ENCODE data around the gene NGEF. TPM values are rescaled to one million over a fixed set of nuclear protein-coding genes. Genes with fewer than 3 reads are reported as not detected.

NGEF gene
- total RNA-seq, 2 experiments from 2014 or later, result 0.63 TPM; not detected in 1

DNA sequence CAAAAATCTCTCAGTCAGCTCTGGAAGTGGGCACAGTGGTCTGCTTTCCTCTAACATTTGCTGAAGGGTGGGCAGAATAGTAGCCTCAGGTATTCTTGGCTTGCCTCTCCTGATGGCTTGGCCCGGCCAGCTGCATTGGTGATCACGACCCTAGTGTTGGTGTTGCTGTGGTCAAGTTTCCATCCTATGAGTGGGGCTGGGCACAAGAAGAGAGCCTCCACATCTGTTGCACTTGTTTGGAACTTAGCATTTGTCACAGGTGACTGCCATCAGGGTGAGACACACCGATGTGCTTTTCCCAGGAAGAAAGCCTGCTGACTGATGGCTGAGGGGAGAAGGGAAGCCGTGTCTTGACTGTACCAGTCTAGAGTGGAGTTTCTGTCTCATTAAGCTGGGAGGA is 176.1 kb downstream of the NGEF start:
- Mint-ChIP-seq H3K4me3 (no peak overlapping the region), H3K36me3 (ENCODE audit: low read depth) (peaks cover 38% of the 10 kb centered on the region), H3K27ac (peak overlapping the region; percentile 79), H3K9me3 (no peaks in the 10 kb centered on the region), H3K27me3 (no peaks in the 10 kb centered on the region), H3K4me1 (ENCODE audit: low read depth) (peaks cover 31% of the 10 kb centered on the region)
- ChIA-PET POLR2A (no interaction called here), CTCF (interaction anchor here (0.9 to 2.8 kb wide), 4 partner anchors 10 to 34 kb away, joined by 3 to 12 read pairs (median 4); no protein-coding TSS in a partner anchor)
- intact Hi-C loops (cut with micrococcal nuclease), result no loop called here
- TF ChIP-seq, protein P1, sequence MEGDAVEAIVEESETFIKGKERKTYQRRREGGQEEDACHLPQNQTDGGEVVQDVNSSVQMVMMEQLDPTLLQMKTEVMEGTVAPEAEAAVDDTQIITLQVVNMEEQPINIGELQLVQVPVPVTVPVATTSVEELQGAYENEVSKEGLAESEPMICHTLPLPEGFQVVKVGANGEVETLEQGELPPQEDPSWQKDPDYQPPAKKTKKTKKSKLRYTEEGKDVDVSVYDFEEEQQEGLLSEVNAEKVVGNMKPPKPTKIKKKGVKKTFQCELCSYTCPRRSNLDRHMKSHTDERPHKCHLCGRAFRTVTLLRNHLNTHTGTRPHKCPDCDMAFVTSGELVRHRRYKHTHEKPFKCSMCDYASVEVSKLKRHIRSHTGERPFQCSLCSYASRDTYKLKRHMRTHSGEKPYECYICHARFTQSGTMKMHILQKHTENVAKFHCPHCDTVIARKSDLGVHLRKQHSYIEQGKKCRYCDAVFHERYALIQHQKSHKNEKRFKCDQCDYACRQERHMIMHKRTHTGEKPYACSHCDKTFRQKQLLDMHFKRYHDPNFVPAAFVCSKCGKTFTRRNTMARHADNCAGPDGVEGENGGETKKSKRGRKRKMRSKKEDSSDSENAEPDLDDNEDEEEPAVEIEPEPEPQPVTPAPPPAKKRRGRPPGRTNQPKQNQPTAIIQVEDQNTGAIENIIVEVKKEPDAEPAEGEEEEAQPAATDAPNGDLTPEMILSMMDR (IDR thresholded peaks at IDR 0.05), result no peak
- ATAC-seq, result no peak
- no peak for DNase-seq

DNA sequence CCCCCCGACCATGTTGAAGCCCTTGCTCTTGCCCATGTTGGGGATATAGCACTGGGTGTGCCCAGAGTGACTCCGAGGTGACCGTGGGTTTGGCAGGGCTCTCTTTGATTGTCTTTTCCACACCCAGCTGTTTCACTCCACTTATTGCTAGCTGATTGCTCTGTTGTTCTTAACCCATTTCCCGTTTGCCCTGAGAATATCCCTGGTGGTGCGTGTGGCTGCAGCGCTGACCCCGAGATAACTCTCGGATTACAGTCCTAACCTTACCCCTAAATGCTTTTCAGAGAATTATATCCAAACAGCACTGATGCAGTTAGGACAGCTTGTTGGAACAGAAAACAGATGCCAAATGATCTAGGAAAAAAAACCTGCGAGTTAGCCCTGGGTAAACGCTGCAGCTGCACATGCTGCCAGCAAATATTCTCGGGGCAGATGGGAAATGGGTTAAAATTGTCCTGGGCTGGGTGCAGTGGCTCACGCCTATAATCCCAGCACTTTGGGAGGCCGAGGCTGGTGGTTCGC is 177.3 kb downstream of the NGEF start:
- H3K27me3 Mint-ChIP-seq, result no peaks in the 10 kb centered on the region
- ChIA-PET POLR2A (no interaction called here), CTCF (interaction anchor here (2.8 kb wide), 1 partner anchor 17 kb away, joined by 12 read pairs; no protein-coding TSS in a partner anchor)
- peaks cover 44% of the 10 kb centered on the region for H3K36me3 Mint-ChIP-seq (ENCODE audit: low read depth)
- H3K9me3 Mint-ChIP-seq, result no peaks in the 10 kb centered on the region
- intact Hi-C loops (cut with micrococcal nuclease), result no loop called here
- DNase-seq, result no peak
- H3K27ac Mint-ChIP-seq, result no peak overlapping the region
- H3K4me3 Mint-ChIP-seq, result no peak overlapping the region
- H3K4me1 Mint-ChIP-seq (ENCODE audit: low read depth), result peaks cover 31% of the 10 kb centered on the region
- TF ChIP-seq, protein P1 (IDR thresholded peaks at IDR 0.05), result no peak
- no peak for ATAC-seq

DNA sequence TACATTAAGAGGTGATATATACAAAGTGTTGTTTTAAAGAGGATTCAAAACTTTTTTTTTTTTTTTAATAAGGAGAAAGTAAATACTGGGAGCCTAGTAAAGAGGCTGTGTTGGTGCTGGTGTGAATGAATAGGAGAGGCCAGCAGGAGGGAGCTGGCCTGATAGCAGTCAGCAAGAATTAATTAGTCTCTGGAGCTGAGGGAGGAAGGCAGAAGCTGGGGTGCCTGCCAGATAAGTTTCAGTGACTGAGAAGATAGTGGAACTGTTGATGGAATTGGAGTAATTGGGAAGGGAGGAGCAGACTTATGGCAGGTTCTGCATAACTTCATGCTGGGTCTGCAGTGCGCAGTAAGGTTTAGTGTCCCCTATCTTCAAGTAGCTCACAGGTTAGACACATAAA is 179.2 kb downstream of the NGEF start:
- DNase-seq, result no peak
- Mint-ChIP-seq H3K4me1 (ENCODE audit: low read depth) (peaks cover 18% of the 10 kb centered on the region), H3K36me3 (ENCODE audit: low read depth) (peaks cover 35% of the 10 kb centered on the region), H3K27me3 (no peaks in the 10 kb centered on the region), H3K4me3 (no peak overlapping the region), H3K9me3 (no peaks in the 10 kb centered on the region), H3K27ac (no peak overlapping the region)
- intact Hi-C loops (cut with micrococcal nuclease), result no loop called here
- ATAC-seq, result no peak
- ChIA-PET CTCF (no interaction called here), POLR2A (no interaction called here)
- TF ChIP-seq, protein P1 (IDR thresholded peaks at IDR 0.05), result no peak

DNA sequence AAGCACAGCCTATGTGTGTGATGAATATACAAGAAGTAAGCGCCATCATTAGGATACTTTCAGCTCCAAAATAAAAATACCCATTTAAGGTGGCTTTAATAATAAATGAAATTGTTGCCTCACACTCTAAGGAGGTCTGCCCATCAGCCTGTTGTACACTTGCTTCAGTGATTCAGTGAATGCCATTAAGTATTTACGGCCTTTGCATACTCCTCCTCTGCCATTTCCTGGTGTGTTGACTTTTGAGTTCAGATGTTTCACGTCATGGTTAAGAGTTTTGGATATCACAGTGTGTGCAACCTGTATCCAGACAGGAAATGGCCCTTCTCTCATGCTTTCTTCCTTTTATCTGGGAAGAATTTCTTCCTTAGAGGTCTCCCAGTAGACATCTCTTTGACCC is 181.6 kb downstream of the NGEF start:
- H3K36me3 Mint-ChIP-seq (ENCODE audit: low read depth), result peaks cover 34% of the 10 kb centered on the region
- H3K4me3 Mint-ChIP-seq, result no peak overlapping the region
- no peaks in the 10 kb centered on the region for H3K27me3 Mint-ChIP-seq
- DNase-seq (no peak), ATAC-seq (no peak)
- TF ChIP-seq, protein P1 (IDR thresholded peaks at IDR 0.05), result no peak
- H3K27ac Mint-ChIP-seq, result no peak overlapping the region
- no peaks in the 10 kb centered on the region for H3K4me1 Mint-ChIP-seq (ENCODE audit: low read depth)
- intact Hi-C loops (cut with micrococcal nuclease), result no loop called here
- POLR2A ChIA-PET, result interaction anchor here (0.6 kb wide), 1 partner anchor 75 kb away, joined by 3 read pairs; no protein-coding TSS in a partner anchor
- CTCF ChIA-PET, result no interaction called here
- no peaks in the 10 kb centered on the region for H3K9me3 Mint-ChIP-seq

DNA sequence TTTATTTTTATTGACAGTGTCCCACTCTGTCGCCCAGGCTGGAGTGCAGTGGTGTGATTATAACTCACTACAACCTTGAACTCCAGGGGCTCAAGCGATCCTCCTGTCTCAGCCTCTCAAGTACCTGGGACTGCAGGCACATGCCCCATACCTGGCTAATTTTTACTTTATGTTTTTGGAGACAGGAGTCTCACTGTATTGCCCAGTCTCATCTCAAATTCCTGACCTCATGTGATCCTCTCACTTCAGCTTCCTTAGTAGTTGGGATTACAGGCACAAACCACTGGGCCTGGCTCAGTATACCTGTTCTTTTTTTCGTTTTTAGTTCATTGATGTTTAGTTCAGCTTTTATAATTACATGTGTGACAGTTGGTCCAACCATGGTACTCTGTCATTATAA is 183.1 kb downstream of the NGEF start:
- Mint-ChIP-seq H3K27me3 (no peaks in the 10 kb centered on the region), H3K4me1 (ENCODE audit: low read depth) (peaks cover 5% of the 10 kb centered on the region), H3K4me3 (no peak overlapping the region), H3K9me3 (no peaks in the 10 kb centered on the region), H3K36me3 (ENCODE audit: low read depth) (peaks cover 47% of the 10 kb centered on the region), H3K27ac (no peak overlapping the region)
- DNase-seq (no peak), ATAC-seq (no peak)
- CTCF ChIA-PET, result no interaction called here
- intact Hi-C loops (cut with micrococcal nuclease), result no loop called here
- TF ChIP-seq, protein P1 (IDR thresholded peaks at IDR 0.05), result no peak
- POLR2A ChIA-PET, result interaction anchor here (0.6 kb wide), 1 partner anchor 494 kb away, joined by 3 read pairs; no protein-coding TSS in a partner anchor

Other genes starting within 250 kb of the NGEF start
- gene KCNJ13, start 236.7 kb downstream of the NGEF start, total RNA-seq, result not detected
- gene SNORC, start 143.0 kb downstream of the NGEF start, total RNA-seq, result 1 to 10 TPM; 2.1 to 2.4 TPM
- gene NEU2, start 19.4 kb upstream of the NGEF start, total RNA-seq, result not detected
- gene INPP5D, start 47.1 kb upstream of the NGEF start, total RNA-seq, result 10 to 100 TPM; 38.6 to 40.2 TPM
- gene ATG16L1, start 238.4 kb upstream of the NGEF start, total RNA-seq, result 10 to 100 TPM; 22.1 to 24.4 TPM